ENCODE results near the gene CIRBP. TPM values are rescaled to one million over a fixed set of nuclear protein-coding genes. Genes with fewer than 3 reads are reported as not detected.

The CIRBP gene
- total RNA-seq, 1 donor from 2014 or later, result 192 TPM

DNA sequence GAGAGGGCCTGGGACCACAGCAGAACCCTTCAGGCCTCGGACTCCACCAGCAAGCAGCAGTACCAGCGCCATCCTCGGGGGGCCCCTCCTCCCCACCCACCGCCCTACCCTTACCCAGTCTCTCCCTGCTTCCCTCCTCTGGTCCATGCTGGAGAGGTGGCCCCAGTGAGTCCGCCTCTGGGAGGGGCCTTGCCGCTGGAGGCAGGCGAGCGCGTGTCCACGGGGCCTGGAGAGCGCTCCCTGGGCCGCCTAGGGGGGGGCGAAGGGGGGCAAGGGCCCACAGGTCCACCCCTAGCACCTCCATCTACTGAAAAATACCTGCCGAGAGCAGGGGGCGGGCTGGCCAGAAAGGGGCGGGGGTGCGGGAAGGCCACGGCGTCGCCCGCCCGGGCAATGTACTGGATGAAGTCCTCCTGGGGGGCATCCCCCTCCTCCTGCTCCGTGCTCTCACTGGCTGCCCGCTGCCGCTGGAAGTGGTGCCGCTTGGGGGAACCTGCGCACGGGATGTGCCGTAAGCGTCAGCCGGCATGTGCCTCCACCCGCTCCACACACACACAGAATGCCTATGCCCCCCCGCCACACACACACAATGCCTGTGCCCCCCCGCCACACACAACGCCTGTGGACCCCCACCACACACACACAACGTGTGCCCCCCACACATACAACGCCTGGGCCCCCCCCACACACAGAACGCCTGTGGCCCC lies 38.2 kb upstream of the CIRBP start:
- no peak for DNase-seq (ENCODE audit: extremely low spot score in 2 of 2)
- intact Hi-C loops (cut with DNase I), result no loop called here
- no peaks in the 10 kb centered on the region for H3K27me3 ChIP-seq
- H3K4me1 ChIP-seq, result peaks cover 22% of the 10 kb centered on the region
- TF ChIP-seq POLR2AphosphoS5 (IDR thresholded peaks at IDR 0.05; ENCODE audit: insufficient read depth in 1 of 2, low read depth in 1 of 2), result no peak
- no peak for TF ChIP-seq POLR2A (IDR thresholded peaks at IDR 0.05)
- TF ChIP-seq, protein P1, sequence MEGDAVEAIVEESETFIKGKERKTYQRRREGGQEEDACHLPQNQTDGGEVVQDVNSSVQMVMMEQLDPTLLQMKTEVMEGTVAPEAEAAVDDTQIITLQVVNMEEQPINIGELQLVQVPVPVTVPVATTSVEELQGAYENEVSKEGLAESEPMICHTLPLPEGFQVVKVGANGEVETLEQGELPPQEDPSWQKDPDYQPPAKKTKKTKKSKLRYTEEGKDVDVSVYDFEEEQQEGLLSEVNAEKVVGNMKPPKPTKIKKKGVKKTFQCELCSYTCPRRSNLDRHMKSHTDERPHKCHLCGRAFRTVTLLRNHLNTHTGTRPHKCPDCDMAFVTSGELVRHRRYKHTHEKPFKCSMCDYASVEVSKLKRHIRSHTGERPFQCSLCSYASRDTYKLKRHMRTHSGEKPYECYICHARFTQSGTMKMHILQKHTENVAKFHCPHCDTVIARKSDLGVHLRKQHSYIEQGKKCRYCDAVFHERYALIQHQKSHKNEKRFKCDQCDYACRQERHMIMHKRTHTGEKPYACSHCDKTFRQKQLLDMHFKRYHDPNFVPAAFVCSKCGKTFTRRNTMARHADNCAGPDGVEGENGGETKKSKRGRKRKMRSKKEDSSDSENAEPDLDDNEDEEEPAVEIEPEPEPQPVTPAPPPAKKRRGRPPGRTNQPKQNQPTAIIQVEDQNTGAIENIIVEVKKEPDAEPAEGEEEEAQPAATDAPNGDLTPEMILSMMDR (IDR thresholded peaks at IDR 0.05), result no peak
- no peaks in the 10 kb centered on the region for H3K9me3 ChIP-seq
- no peak overlapping the region for H3K27ac ChIP-seq
- H3K36me3 ChIP-seq, result peaks cover 0 to 13% of the 10 kb centered on the region in 2 donors
- H3K4me3 ChIP-seq, result no peak overlapping the region

DNA sequence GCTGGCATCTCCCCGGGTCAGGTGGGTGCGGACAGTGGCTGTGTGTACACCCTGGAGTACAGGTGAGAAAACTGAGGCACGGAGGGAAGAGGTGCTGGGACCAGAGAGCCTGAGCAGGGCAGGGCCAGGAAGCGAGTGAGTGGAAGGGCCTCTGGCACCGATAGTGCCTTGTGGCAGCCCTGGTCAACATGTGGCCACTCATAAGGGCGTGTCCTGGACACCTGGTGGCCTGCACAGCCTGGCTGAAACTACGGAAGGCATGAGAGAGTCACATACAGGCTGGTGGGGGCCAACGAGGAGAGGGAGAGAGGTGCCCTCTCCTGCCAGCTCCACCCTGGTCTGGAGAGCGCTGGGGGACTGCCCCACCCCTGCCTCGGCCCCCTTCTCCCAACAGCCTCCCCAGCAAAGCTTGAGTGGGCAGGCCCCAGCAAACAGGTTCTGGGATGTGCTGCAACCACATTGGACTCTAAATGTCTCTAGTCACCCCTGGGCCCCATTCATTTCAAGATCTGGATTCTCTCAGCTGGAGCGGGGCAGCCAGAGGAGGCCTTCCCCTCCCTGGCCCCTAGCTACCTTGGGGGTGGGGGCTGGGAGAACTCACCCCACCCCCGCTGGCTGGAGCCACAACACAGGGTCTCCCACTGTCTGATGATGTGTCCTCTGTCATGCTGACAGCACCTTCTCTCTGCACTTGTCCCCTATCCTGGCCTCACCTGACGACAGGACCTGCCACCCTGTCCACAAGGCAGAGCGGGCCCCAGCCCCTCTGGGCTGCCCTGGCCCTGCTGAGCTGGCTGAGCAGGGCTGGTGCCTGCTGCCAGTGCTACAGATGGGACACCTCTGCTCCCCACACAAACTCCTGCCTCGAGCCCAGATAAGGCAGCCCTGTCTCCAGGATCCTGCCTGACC lies 37.1 kb upstream of the CIRBP start:
- intact Hi-C loops (cut with DNase I), result no loop called here
- Histone ChIP-seq H3K9me3 (no peaks in the 10 kb centered on the region), H3K4me1 (peaks cover 25% of the 10 kb centered on the region), H3K4me3 (no peak overlapping the region), H3K27ac (peak overlapping the region; percentile 33), H3K27me3 (no peaks in the 10 kb centered on the region), H3K36me3 (peaks cover 0 to 3% of the 10 kb centered on the region in 2 donors)
- DNase-seq (ENCODE audit: extremely low spot score in 2 of 2), result no peak
- TF ChIP-seq, protein P1 (IDR thresholded peaks at IDR 0.05), result no peak
- no peak for TF ChIP-seq POLR2AphosphoS5 (IDR thresholded peaks at IDR 0.05; ENCODE audit: insufficient read depth in 1 of 2, low read depth in 1 of 2)
- no peak for TF ChIP-seq POLR2A (IDR thresholded peaks at IDR 0.05)

DNA sequence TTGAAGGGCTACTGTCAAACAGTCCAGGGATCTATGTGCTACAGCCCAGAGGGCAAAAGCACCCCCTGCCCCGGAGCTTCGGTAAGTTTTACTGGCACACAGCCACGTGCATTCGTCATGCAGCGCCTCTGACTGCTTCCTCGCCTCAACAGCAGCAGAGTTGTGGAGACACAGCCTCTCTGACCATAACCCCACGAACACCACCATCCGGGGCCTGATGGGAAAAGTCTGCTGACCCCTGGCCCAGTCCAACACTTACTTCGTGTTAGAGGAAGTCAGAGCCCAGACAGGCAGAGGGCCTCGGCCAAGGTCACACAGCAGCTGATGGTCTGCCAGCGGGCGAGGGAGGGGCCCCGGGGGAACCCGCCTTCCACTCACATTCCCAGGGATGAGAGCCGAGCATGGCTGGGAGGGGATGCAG lies 36.5 kb upstream of the CIRBP start:
- no peaks in the 10 kb centered on the region for H3K27me3 ChIP-seq
- H3K4me1 ChIP-seq, result peaks cover 30% of the 10 kb centered on the region
- H3K27ac ChIP-seq, result peak overlapping the region; percentile 33
- intact Hi-C loops (cut with DNase I), result no loop called here
- TF ChIP-seq, protein P1 (IDR thresholded peaks at IDR 0.05), result no peak
- no peak for TF ChIP-seq POLR2A (IDR thresholded peaks at IDR 0.05)
- no peak for TF ChIP-seq POLR2AphosphoS5 (IDR thresholded peaks at IDR 0.05; ENCODE audit: insufficient read depth in 1 of 2, low read depth in 1 of 2)
- no peak overlapping the region for H3K4me3 ChIP-seq
- no peak for DNase-seq (ENCODE audit: extremely low spot score in 2 of 2)
- no peaks in the 10 kb centered on the region for H3K9me3 ChIP-seq
- H3K36me3 ChIP-seq, result no peaks in the 10 kb centered on the region

DNA sequence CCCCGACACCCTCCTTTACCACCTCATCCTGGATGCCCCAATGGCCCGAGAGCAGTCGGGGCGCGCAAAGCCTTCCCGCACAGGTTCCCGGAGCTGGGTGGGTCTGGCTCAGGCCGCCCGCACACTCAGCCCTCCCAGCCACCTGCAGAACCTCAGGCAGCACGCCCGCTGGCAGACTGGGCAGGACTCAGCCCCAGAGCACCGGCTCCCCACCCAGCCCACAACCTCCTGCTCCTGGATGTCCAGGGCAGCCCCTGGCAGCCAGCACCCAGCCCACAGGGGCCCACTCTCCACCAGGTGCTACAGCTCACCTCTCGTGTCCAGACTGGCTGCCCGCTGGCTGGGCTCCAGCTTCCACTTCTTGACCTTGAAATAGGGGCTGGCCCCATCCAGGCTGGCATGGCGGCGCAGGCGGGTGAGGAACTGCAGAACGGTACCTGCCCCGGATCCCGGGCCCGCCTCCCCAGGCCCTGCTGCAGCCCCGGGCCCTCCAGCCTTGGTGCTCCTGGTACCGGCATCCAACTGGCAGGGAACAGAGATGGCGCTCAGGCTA lies 35.9 kb upstream of the CIRBP start:
- Histone ChIP-seq H3K4me1 (peaks cover 33% of the 10 kb centered on the region), H3K36me3 (no peaks in the 10 kb centered on the region), H3K27me3 (no peaks in the 10 kb centered on the region), H3K27ac (peak overlapping the region; percentile 33), H3K4me3 (no peak overlapping the region), H3K9me3 (no peaks in the 10 kb centered on the region)
- no peak for DNase-seq (ENCODE audit: extremely low spot score in 2 of 2)
- intact Hi-C loops (cut with DNase I), result no loop called here
- TF ChIP-seq POLR2A (IDR thresholded peaks at IDR 0.05) (no peak), POLR2AphosphoS5 (IDR thresholded peaks at IDR 0.05; ENCODE audit: insufficient read depth in 1 of 2, low read depth in 1 of 2) (no peak)
- TF ChIP-seq, protein P1 (IDR thresholded peaks at IDR 0.05), result no peak

All from vagina (tissue), 2 donors.